PC-9 (cell line): ENCODE measurements around the gene ZNF516. TPM values are rescaled to one million over a fixed set of nuclear protein-coding genes. Genes with fewer than 3 reads are reported as not detected.

Experiments
- BruUV-seq: library from RNA; stranded (reverse); fragments of 400-500 nt; replicated peaks from 2 replicates; lab custom pipeline; 2021; lab: Mats Ljungman, UMichigan
- CTCF ChIA-PET: fragments of 300-600 bp; sonication (Branson Sonifier 250); formaldehyde crosslinking; loops from one replicate; lab custom pipeline; 2022; ENCODE audit warnings: antibody characterized with exemption; lab: Charles Lee
- POLR2A ChIA-PET: fragments of 300-600 bp; sonication (Branson Sonifier 250); formaldehyde crosslinking; loops from one replicate; lab custom pipeline; 2022; ENCODE audit warnings: antibody characterized with exemption; ENCODE audit not compliant: unreplicated experiment; lab: Charles Lee
- DNase-seq, 2 experiments: peaks; one replicate each; pipeline versions ENCODE4 v3.0.0 to v3.0.0-alpha.2; 2015 to 2022; ENCODE audit warnings: mixed read lengths in 1 of 2
- H2AFZ ChIP-seq: fragments of 200-600 bp; sonication (generic); 2 replicates; pipeline ENCODE4 v1.8.1; 2017; ENCODE audit warnings: antibody characterized with exemption
- H3F3A ChIP-seq: fragments of 200-600 bp; sonication (generic); 2 replicates; pipeline ENCODE4 v1.8.1; 2017; ENCODE audit warnings: antibody characterized with exemption, mild to moderate bottlenecking, low read depth; ENCODE audit not compliant: insufficient read depth
- H3K27ac ChIP-seq: fragments of 200-600 bp; sonication (generic); 2 replicates; pipeline ENCODE4 v1.6.1; 2016; ENCODE audit warnings: mixed run types
- H3K27me3 ChIP-seq: fragments of 200-600 bp; sonication (generic); 2 replicates; pipeline ENCODE4 v1.6.1; 2016; ENCODE audit warnings: low read depth, mixed run types; ENCODE audit not compliant: insufficient read depth
- H3K36me3 ChIP-seq: fragments of 200-600 bp; sonication (generic); 2 replicates; pipeline ENCODE4 v1.6.1; 2016; ENCODE audit warnings: low read depth, mixed run types
- H3K4me1 ChIP-seq: fragments of 200-600 bp; sonication (generic); replicated peaks from 2 replicates; pipeline ENCODE4 v1.6.1; 2016; ENCODE audit warnings: mixed run types; ENCODE audit not compliant: insufficient read depth
- H3K4me2 ChIP-seq: fragments of 200-600 bp; sonication (generic); 2 replicates; pipeline ENCODE4 v1.6.1; 2017; ENCODE audit warnings: mixed run types
- H3K4me3 ChIP-seq: fragments of 200-600 bp; sonication (generic); 2 replicates; pipeline ENCODE4 v1.6.1; 2016; ENCODE audit warnings: mixed run types
- H3K79me2 ChIP-seq: fragments of 200-600 bp; sonication (generic); 2 replicates; pipeline ENCODE4 v1.6.1; 2017; ENCODE audit warnings: low read depth, mixed run types
- H3K9me2 ChIP-seq: fragments of 200-600 bp; sonication (generic); 2 replicates; pipeline ENCODE4 v1.8.1; 2017; ENCODE audit warnings: mild to moderate bottlenecking; ENCODE audit not compliant: insufficient read depth
- H3K9me3 ChIP-seq: fragments of 200-600 bp; sonication (generic); 2 replicates; pipeline ENCODE4 v1.8.1; 2016; ENCODE audit warnings: low read depth; ENCODE audit not compliant: insufficient read depth
- H4K20me1 ChIP-seq: fragments of 200-600 bp; sonication (generic); 2 replicates; pipeline ENCODE4 v1.8.1; 2017; ENCODE audit not compliant: insufficient read depth
- CTCF ChIP-seq: fragments of 200-600 bp; sonication (generic); conservative IDR thresholded peaks from 2 replicates; pipeline ENCODE4 v1.6.1; 2017; ENCODE audit warnings: mixed run types, antibody characterized with exemption, mild to moderate bottlenecking, moderate library complexity
- EZH2 ChIP-seq: fragments of 200-600 bp; sonication (generic); IDR thresholded peaks from 2 replicates; pipeline ENCODE4 v1.8.0; 2017; ENCODE audit warnings: antibody characterized with exemption, low read depth
- intact Hi-C: fragments of 100-400 bp; cut with micrococcal nuclease; formaldehyde crosslinking; loops from one replicate; pipeline ENCODE4 v1.10.0; 2022; ENCODE audit not compliant: unreplicated experiment
- total RNA-seq: library from RNA; stranded (reverse); gene quantifications from 2 replicates; pipeline ENCODE4 v1.2.3, GENCODE V29; 2021

The ZNF516 gene
- total RNA-seq, 1 experiment from 2014 or later = 32.7 TPM

GRCh38 chr18:76460482-76460881 lies 34.6 kb downstream of the ZNF516 start:
- no peak overlapping the region for H3K27ac ChIP-seq
- CTCF ChIA-PET = no interaction called here
- no peaks in the 10 kb centered on the region; the same call in 1 of the 2 replicates for H3K4me1 ChIP-seq
- no peaks in the 10 kb centered on the region for H3K9me2 ChIP-seq
- BruUV-seq = no TSS peak
- H3K36me3 ChIP-seq = no peaks in the 10 kb centered on the region
- no peaks in the 10 kb centered on the region for H3K9me3 ChIP-seq
- POLR2A ChIA-PET = no interaction called here
- H4K20me1 ChIP-seq = peaks cover 50% of the 10 kb centered on the region
- no peak overlapping the region for H3K4me3 ChIP-seq
- intact Hi-C loops = loop anchor here (1.0 kb wide), 1 partner anchor 17 kb away; no protein-coding TSS in a partner anchor
- no peak overlapping the region for H3K4me2 ChIP-seq
- H3F3A ChIP-seq = peaks cover 4% of the 10 kb centered on the region; the same call in 1 of the 2 replicates
- TF ChIP-seq EZH2 (no peak), CTCF (no peak)
- peaks cover 15% of the 10 kb centered on the region; the same call in 1 of the 2 replicates for H3K79me2 ChIP-seq
- DNase-seq = no peak
- no peaks in the 10 kb centered on the region for H3K27me3 ChIP-seq
- no peak overlapping the region for H2AFZ ChIP-seq

- ChIA-PET POLR2A (no interaction called here), CTCF (no interaction called here)
- no peaks in the 10 kb centered on the region; the same call in 1 of the 2 replicates for H3K4me1 ChIP-seq
- H3K4me3 ChIP-seq = no peak overlapping the region
- peaks cover 17% of the 10 kb centered on the region; the same call in 1 of the 2 replicates for H3K79me2 ChIP-seq
- TF ChIP-seq CTCF = no peak
- no peak for TF ChIP-seq EZH2
- H3K36me3 ChIP-seq = no peaks in the 10 kb centered on the region
- peaks cover 4% of the 10 kb centered on the region; the same call in 1 of the 2 replicates for H3F3A ChIP-seq
- H2AFZ ChIP-seq = no peak overlapping the region
- no peaks in the 10 kb centered on the region for H3K27me3 ChIP-seq
- H3K9me2 ChIP-seq = no peaks in the 10 kb centered on the region
- intact Hi-C loops = loop anchor here (1.0 kb wide), 2 partner anchors 17 to 33 kb away; no protein-coding TSS in a partner anchor
- no peaks in the 10 kb centered on the region for H3K9me3 ChIP-seq
- H4K20me1 ChIP-seq = peaks cover 49% of the 10 kb centered on the region
- BruUV-seq = no TSS peak
- H3K4me2 ChIP-seq = no peak overlapping the region
- H3K27ac ChIP-seq = 0 out of 2 replicates have a peak overlapping the region, but pooled peaks have one; percentile 18
- peak; percentile 78 for DNase-seq
These were observed 35.2 kb downstream of the ZNF516 start for GRCh38 chr18:76459687-76460350.

GRCh38 chr18:76459312-76459686 lies 35.7 kb downstream of the ZNF516 start:
- Histone ChIP-seq H4K20me1 (peaks cover 54% of the 10 kb centered on the region), H3K36me3 (no peaks in the 10 kb centered on the region), H3K4me1 (no peaks in the 10 kb centered on the region; the same call in 1 of the 2 replicates), H3K4me3 (no peak overlapping the region), H2AFZ (no peak overlapping the region), H3K27me3 (no peaks in the 10 kb centered on the region), H3F3A (peaks cover 4% of the 10 kb centered on the region; the same call in 1 of the 2 replicates), H3K79me2 (peaks cover 17% of the 10 kb centered on the region), H3K27ac (0 out of 2 replicates have a peak overlapping the region, but pooled peaks have one; percentile 18), H3K9me3 (no peaks in the 10 kb centered on the region), H3K4me2 (no peak overlapping the region), H3K9me2 (no peaks in the 10 kb centered on the region)
- intact Hi-C loops = loop anchor here (1.0 kb wide), 1 partner anchor 34 kb away; no protein-coding TSS in a partner anchor
- no peak for DNase-seq
- POLR2A ChIA-PET = no interaction called here
- BruUV-seq = TSS peak; percentile 51
- no peak for TF ChIP-seq EZH2
- TF ChIP-seq CTCF = no peak
- CTCF ChIA-PET = no interaction called here
